ENCODE data around the gene AKAP7.

Gene AKAP7

GRCh38 chr6:131205481-131206244, 70.4 kb downstream of the AKAP7 start:
- no peak for DNase-seq

GRCh38 chr6:131206463-131207251, 71.4 kb downstream of the AKAP7 start:
- DNase-seq: no peak

- DNase-seq: no peak
Observed at GRCh38 chr6:131208787-131209186, 73.5 kb downstream of the AKAP7 start.

- no peak for DNase-seq
Observed at GRCh38 chr6:131210469-131210868, 75.2 kb downstream of the AKAP7 start.

- DNase-seq: no peak
Observed at GRCh38 chr6:131212024-131212423, 76.8 kb downstream of the AKAP7 start.

GRCh38 chr6:131212913-131213312, 77.6 kb downstream of the AKAP7 start:
- DNase-seq: no peak

- DNase-seq: no peak
Observed at GRCh38 chr6:131213501-131213990, 78.3 kb downstream of the AKAP7 start.

GRCh38 chr6:131215219-131215618, 80.0 kb downstream of the AKAP7 start:
- no peak for DNase-seq

GRCh38 chr6:131216246-131216645, 81.0 kb downstream of the AKAP7 start:
- DNase-seq: no peak

- no peak for DNase-seq
Observed at GRCh38 chr6:131222773-131223172, 87.5 kb downstream of the AKAP7 start.

GRCh38 chr6:131223416-131223815, 88.1 kb downstream of the AKAP7 start:
- DNase-seq: no peak

GRCh38 chr6:131225127-131225526, 89.9 kb downstream of the AKAP7 start:
- no peak for DNase-seq

- DNase-seq: no peak
Observed at GRCh38 chr6:131225959-131226358, 90.7 kb downstream of the AKAP7 start.

- DNase-seq: no peak
Observed at GRCh38 chr6:131226459-131227157, 91.3 kb downstream of the AKAP7 start.

GRCh38 chr6:131227158-131227543, 91.9 kb downstream of the AKAP7 start:
- no peak for DNase-seq

- no peak for DNase-seq
Observed at GRCh38 chr6:131231103-131231502, 95.8 kb downstream of the AKAP7 start.

GRCh38 chr6:131231891-131232290, 96.6 kb downstream of the AKAP7 start:
- DNase-seq: no peak

- DNase-seq: no peak
Observed at GRCh38 chr6:131244942-131245341, 109.7 kb downstream of the AKAP7 start.

- DNase-seq: no peak
Observed at GRCh38 chr6:131250122-131250521, 114.9 kb downstream of the AKAP7 start.

GRCh38 chr6:131250936-131251335, 115.7 kb downstream of the AKAP7 start:
- DNase-seq: no peak

GRCh38 chr6:131251590-131252199, 116.4 kb downstream of the AKAP7 start:
- no peak for DNase-seq

- no peak for DNase-seq
Observed at GRCh38 chr6:131255434-131255833, 120.2 kb downstream of the AKAP7 start.

- no peak for DNase-seq
Observed at GRCh38 chr6:131255911-131256310, 120.6 kb downstream of the AKAP7 start.

All from cerebellar nuclear complex (tissue), 1 donor.